Measurements from ENCODE around the gene MYLIP.

GRCh38 chr6:16086965-16087364 lies 41.9 kb upstream of the MYLIP start:
- no peak for TF ChIP-seq CTCF (conservative IDR thresholded peaks at IDR 0.05)
- no peak for TF ChIP-seq EZH2 (IDR thresholded peaks at IDR 0.05; ENCODE audit: low read depth)
